Hepatocyte (in vitro differentiated cells): ENCODE measurements around the gene TMEM100. TPM values are rescaled to one million over a fixed set of nuclear protein-coding genes. Genes with fewer than 3 reads are reported as not detected.
"Not testable (repeated sequence)": the region's sequence is repeated elsewhere in the genome, so short reads cannot be mapped to it uniquely, and the experiment has no call there.

Experiments used
- DNase-seq: peaks from one replicate; pipeline ENCODE4 v3.0.0-alpha.2; 2016; ENCODE audit warnings: low spot score
- H2AFZ ChIP-seq: fragments of 200-600 bp; sonication (generic); 2 replicates; pipeline ENCODE4 v1.6.0; 2016; ENCODE audit warnings: antibody characterized with exemption, mild to moderate bottlenecking
- H3K27ac ChIP-seq: fragments of 200-600 bp; sonication (generic); 2 replicates; pipeline ENCODE4 v1.5.1; 2016; ENCODE audit warnings: mild to moderate bottlenecking
- H3K27me3 ChIP-seq: fragments of 200-600 bp; sonication (generic); 2 replicates; pipeline ENCODE4 v1.6.1; 2016
- H3K36me3 ChIP-seq: fragments of 200-600 bp; sonication (generic); replicated peaks from 2 replicates; pipeline ENCODE4 v1.5.1; 2016; ENCODE audit warnings: low read depth; ENCODE audit not compliant: insufficient read depth
- H3K4me1 ChIP-seq: fragments of 200-600 bp; sonication (generic); 2 replicates; pipeline ENCODE4 v1.5.1; 2016; ENCODE audit warnings: mild to moderate bottlenecking, moderate library complexity; ENCODE audit not compliant: insufficient read depth
- H3K4me2 ChIP-seq: fragments of 200-600 bp; sonication (generic); 2 replicates; pipeline ENCODE4 v1.6.0; 2016
- H3K4me3 ChIP-seq: fragments of 200-600 bp; sonication (generic); 2 replicates; pipeline ENCODE4 v1.5.1; 2016; ENCODE audit warnings: mild to moderate bottlenecking
- H3K79me2 ChIP-seq: fragments of 200-600 bp; sonication (generic); 2 replicates; pipeline ENCODE4 v1.6.0; 2017; ENCODE audit warnings: mild to moderate bottlenecking
- H3K9me2 ChIP-seq: fragments of 200-600 bp; sonication (generic); replicated peaks from 2 replicates; pipeline ENCODE4 v1.6.0; 2017; ENCODE audit warnings: mild to moderate bottlenecking; ENCODE audit not compliant: insufficient read depth
- H3K9me3 ChIP-seq: fragments of 200-600 bp; sonication (generic); 2 replicates; pipeline ENCODE4 v1.5.1; 2016; ENCODE audit warnings: low read depth, mild to moderate bottlenecking
- H4K20me1 ChIP-seq: fragments of 200-600 bp; sonication (generic); 2 replicates; pipeline ENCODE4 v1.6.0; 2016; ENCODE audit warnings: mild to moderate bottlenecking; ENCODE audit not compliant: insufficient read depth, poor library complexity, severe bottlenecking
- EZH2 ChIP-seq: fragments of 200-600 bp; sonication (generic); IDR thresholded peaks from 2 replicates; pipeline ENCODE4 v1.6.1; 2016; ENCODE audit warnings: antibody characterized with exemption, mild to moderate bottlenecking, borderline replicate concordance
- WGBS: methylation state at CpG from one replicate; pipeline ENCODE4 v1.1.6; 2016; ENCODE audit warnings: low lambda C conversion rate; ENCODE audit errors: missing lambda C conversion rate; 5-methylcytosine and 5-hydroxymethylcytosine counted together
- polyA plus RNA-seq: library from polyadenylated mRNA; unstranded; fragments of >200 nt; fragmentation: Nextera tagmentation; extraction: Ambion mirVana; gene quantifications from 2 replicates; pipeline ENCODE4 v1.2.1, GENCODE V29; 2016
- total RNA-seq: library from RNA; depleted of rRNA; stranded (reverse); fragments of >200 nt; gene quantifications from 2 replicates; pipeline ENCODE4 v1.2.3, GENCODE V29; 2014
- TF ChIP-seq, protein P1 (sequence below): fragments of 200-600 bp; sonication (generic); IDR thresholded peaks from 2 replicates; pipeline ENCODE4 v1.5.1; 2016; ENCODE audit warnings: antibody characterized with exemption, mild to moderate bottlenecking; ENCODE audit not compliant: poor library complexity

Gene TMEM100
- total and polyA plus RNA-seq, 2 experiments from 2014 or later, result 9.3 to 18.5 TPM

DNA sequence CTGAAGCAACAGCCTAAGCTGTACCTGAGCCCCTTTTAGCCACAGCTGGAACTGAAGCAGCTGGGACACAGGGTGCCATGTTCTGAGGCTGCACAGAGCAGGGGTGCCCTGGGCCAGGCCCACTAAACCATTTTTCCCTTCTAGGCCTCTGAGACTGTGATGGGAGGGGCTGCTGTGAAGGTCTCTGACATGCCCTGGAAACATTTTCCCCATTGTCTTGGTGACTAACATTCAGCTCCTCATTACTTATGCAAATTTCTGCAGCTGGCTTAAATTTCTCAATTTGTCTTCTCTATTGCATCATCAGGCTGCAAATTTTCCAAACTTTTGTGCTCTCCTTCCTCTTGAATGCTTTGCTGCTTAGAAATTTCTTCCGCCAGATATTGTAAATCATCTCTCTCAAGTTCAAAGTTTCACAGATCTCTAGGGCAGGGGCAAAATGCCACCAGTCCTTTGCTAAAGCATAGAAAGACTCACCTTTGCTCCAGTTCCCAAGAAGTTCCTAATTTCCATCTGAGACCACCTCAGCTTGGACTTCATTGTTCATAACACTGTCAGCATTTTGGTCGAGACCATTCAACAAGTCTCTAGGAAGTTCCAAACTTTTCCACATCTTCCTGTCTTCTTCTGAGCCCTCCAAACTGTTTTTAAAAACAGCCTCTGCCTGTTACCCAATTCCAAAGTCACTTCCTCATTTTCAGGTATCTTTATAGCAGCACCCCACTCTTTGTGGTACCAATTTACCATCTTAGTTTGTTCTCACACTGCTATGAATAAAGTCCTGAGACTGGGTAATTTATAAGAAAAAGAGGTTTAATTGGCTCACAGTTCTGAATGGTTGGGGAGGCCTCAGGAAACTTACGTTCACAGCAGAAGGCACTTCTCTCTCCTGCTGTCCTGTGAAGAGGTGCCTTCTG is 49.8 kb downstream of the TMEM100 start:
- 95% methylated on average over 3 of the region's 3 CpGs for WGBS
- no peak overlapping the region for H3K27ac ChIP-seq
- H3K4me2 ChIP-seq, result no peak overlapping the region

DNA sequence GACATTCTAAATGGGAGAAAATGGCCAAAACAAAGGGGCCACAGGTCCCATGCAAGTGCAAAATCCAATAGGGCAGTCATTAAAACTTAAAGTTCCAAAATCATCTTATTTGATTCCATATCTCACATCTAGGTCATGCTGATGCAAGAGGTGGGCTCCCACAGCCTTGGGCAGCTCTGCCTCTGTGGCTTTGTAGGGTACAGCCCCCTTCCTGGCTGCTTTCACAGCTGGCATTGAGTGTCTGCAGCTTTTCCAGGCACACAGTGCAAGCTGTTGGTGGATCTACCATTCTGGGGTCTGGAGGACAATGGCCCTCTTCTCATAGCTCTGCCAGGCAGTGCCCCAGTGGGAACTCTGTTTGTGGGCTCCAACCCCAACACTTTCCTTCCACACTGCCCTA is 50.7 kb downstream of the TMEM100 start:
- not testable (repeated sequence) for H4K20me1 ChIP-seq, H2AFZ ChIP-seq, H3K27me3 ChIP-seq, H3K4me3 ChIP-seq, H3K9me2 ChIP-seq, H3K27ac ChIP-seq, DNase-seq, H3K4me1 ChIP-seq, H3K79me2 ChIP-seq, H3K36me3 ChIP-seq, H3K9me3 ChIP-seq, H3K4me2 ChIP-seq

More for the DNA sequence above, 49.8 kb downstream of the TMEM100 start:
- H3K36me3 ChIP-seq, result no peaks in the 10 kb centered on the region
- H3K9me3 ChIP-seq, result no peaks in the 10 kb centered on the region
- TF ChIP-seq EZH2, result no peak
- TF ChIP-seq, protein P1, sequence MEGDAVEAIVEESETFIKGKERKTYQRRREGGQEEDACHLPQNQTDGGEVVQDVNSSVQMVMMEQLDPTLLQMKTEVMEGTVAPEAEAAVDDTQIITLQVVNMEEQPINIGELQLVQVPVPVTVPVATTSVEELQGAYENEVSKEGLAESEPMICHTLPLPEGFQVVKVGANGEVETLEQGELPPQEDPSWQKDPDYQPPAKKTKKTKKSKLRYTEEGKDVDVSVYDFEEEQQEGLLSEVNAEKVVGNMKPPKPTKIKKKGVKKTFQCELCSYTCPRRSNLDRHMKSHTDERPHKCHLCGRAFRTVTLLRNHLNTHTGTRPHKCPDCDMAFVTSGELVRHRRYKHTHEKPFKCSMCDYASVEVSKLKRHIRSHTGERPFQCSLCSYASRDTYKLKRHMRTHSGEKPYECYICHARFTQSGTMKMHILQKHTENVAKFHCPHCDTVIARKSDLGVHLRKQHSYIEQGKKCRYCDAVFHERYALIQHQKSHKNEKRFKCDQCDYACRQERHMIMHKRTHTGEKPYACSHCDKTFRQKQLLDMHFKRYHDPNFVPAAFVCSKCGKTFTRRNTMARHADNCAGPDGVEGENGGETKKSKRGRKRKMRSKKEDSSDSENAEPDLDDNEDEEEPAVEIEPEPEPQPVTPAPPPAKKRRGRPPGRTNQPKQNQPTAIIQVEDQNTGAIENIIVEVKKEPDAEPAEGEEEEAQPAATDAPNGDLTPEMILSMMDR, result no peak
- no peaks in the 10 kb centered on the region for H3K4me1 ChIP-seq
- no peaks in the 10 kb centered on the region for H4K20me1 ChIP-seq
- no peaks in the 10 kb centered on the region for H3K79me2 ChIP-seq
- H3K4me3 ChIP-seq, result no peak overlapping the region
- no peaks in the 10 kb centered on the region for H3K9me2 ChIP-seq
- DNase-seq, result no peak
- H3K27me3 ChIP-seq, result no peaks in the 10 kb centered on the region
- no peak overlapping the region for H2AFZ ChIP-seq

Other genes starting within 250 kb of the TMEM100 start
- not detected in 2 replicates for gene SMIM36, start 211.4 kb downstream of the TMEM100 start, total RNA-seq
- gene SMIM36, start 211.4 kb downstream of the TMEM100 start, polyA plus RNA-seq, result not detected in 2 replicates
- gene PCTP, start 28.2 kb upstream of the TMEM100 start, total RNA-seq, result 35.4 and 36.4 TPM in 2 replicates
- gene PCTP, start 28.2 kb upstream of the TMEM100 start, polyA plus RNA-seq, result 22.7 and 24.3 TPM in 2 replicates